ENCODE results near the gene GALNT4.

GRCh38 chr12:89486264-89486663, 38.3 kb downstream of the GALNT4 start:
- TF ChIP-seq, protein P1, sequence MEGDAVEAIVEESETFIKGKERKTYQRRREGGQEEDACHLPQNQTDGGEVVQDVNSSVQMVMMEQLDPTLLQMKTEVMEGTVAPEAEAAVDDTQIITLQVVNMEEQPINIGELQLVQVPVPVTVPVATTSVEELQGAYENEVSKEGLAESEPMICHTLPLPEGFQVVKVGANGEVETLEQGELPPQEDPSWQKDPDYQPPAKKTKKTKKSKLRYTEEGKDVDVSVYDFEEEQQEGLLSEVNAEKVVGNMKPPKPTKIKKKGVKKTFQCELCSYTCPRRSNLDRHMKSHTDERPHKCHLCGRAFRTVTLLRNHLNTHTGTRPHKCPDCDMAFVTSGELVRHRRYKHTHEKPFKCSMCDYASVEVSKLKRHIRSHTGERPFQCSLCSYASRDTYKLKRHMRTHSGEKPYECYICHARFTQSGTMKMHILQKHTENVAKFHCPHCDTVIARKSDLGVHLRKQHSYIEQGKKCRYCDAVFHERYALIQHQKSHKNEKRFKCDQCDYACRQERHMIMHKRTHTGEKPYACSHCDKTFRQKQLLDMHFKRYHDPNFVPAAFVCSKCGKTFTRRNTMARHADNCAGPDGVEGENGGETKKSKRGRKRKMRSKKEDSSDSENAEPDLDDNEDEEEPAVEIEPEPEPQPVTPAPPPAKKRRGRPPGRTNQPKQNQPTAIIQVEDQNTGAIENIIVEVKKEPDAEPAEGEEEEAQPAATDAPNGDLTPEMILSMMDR (IDR thresholded peaks at IDR 0.05; ENCODE audit: insufficient read depth, low read length, poor library complexity, severe bottlenecking) = no peak
- TF ChIP-seq EZH2phosphoT487 (conservative IDR thresholded peaks at IDR 0.05; ENCODE audit: low read length) = no peak

Data from SU-DHL-6 (cell line).